ENCODE data around the gene ATP2A3. TPM values are rescaled to one million over a fixed set of nuclear protein-coding genes. Genes with fewer than 3 reads are reported as not detected.

ATP2A3 gene
- total and polyA plus RNA-seq, 2 donors (not counting 1 experiment from before 2014, with no cell fraction given): 697 to 817 TPM

GRCh38 chr17:4003501-4004421, 39.5 kb upstream of the ATP2A3 start:
- no peak for ATAC-seq (ENCODE audit: low read depth)
- WGBS (ENCODE audit: insufficient coverage): 77% methylated on average over 29 of the region's 46 CpGs
- H3K27ac Mint-ChIP-seq: peak overlapping the region; percentile 26

More at GRCh38 chr17:4003501-4004421, 39.5 kb upstream of the ATP2A3 start:
- Histone ChIP-seq H3K4me2 (replicated peaks; ENCODE audit: low read depth, low read length, poor library complexity, severe bottlenecking) (peak overlapping the region; percentile 46), H3K9ac (ENCODE audit: low read length) (no peak overlapping the region), H3K27me3 (replicated peaks in 1 of 4; ENCODE audit: control extremely low read depth in 1 of 4, control insufficient read depth in 3 of 4, insufficient read depth in 4 of 4, low read length in 3 of 4) (no peaks in the 10 kb centered on the region), H3K36me3 (replicated peaks in 1 of 2; ENCODE audit: control extremely low read depth in 1 of 2, control insufficient read depth in 1 of 2, extremely low read depth in 1 of 2, insufficient read depth in 2 of 2, low read length in 1 of 2) (peaks cover 0 to 31% of the 10 kb centered on the region in 2 experiments), H3K79me2 (ENCODE audit: control insufficient read depth, insufficient read depth, low read length) (peaks cover 9% of the 10 kb centered on the region), H3K4me1 (ENCODE audit: control insufficient read depth in 2 of 2, insufficient read depth in 2 of 2, low read length in 2 of 2) (peaks cover 16 to 35% of the 10 kb centered on the region in 2 donors), H2AFZ (ENCODE audit: insufficient read depth, low read depth, low read length, poor library complexity, severe bottlenecking) (no peak overlapping the region), H4K20me1 (ENCODE audit: control insufficient read depth, insufficient read depth, low read length, poor library complexity, severe bottlenecking) (peaks cover 18% of the 10 kb centered on the region), H3K27ac (ENCODE audit: low read length in 2 of 2) (no peak overlapping the region), H3K4me3 (ENCODE audit: control extremely low read depth in 1 of 5, extremely low read depth in 1 of 5, insufficient read depth in 1 of 5, low read depth in 2 of 5, low read length in 4 of 5) (no peak overlapping the region), H3K9me3 (ENCODE audit: control extremely low read depth in 1 of 3, control insufficient read depth in 2 of 3, insufficient read depth in 1 of 3, low read length in 2 of 3) (no peaks in the 10 kb centered on the region)
- Mint-ChIP-seq H3K4me1 (peaks cover 27% of the 10 kb centered on the region), H3K4me3 (peak overlapping the region; percentile 37), H3K9me3 (ENCODE audit: insufficient read depth) (no peaks in the 10 kb centered on the region), H3K27me3 (no peaks in the 10 kb centered on the region)
- no peak for TF ChIP-seq EZH2 (IDR thresholded peaks at IDR 0.05; ENCODE audit: borderline replicate concordance, insufficient read depth, low read depth, low read length, poor library complexity, severe bottlenecking)
- TF ChIP-seq CTCF (IDR thresholded peaks at IDR 0.05): no peak
- POLR2A ChIA-PET: interaction anchor here (1.1 to 1.2 kb wide), 3 partner anchors 37 to 90 kb away, joined by 3 to 7 read pairs (median 4); no protein-coding TSS in a partner anchor
- no peak for DNase-seq
- CTCF ChIA-PET: interaction anchor here (0.6 to 12.2 kb wide), 23 partner anchors 8 to 293 kb away, joined by 3 to 153 read pairs (median 3); partner anchors contain the start of genes ATP2A3, NCBP3 and P2RX1
- intact Hi-C loops (cut with micrococcal nuclease): loop anchor here (1.0 to 5.0 kb wide), 5 partner anchors 37 to 161 kb away; no protein-coding TSS in a partner anchor
